HFF-Myc (cell line): Measurements from ENCODE around the gene CCDC80.

Experiments
- DNase-seq: peaks from one replicate; pipeline ENCODE4 v3.0.0-alpha.2; 2011; ENCODE audit warnings: low read depth; ENCODE audit errors: extremely low read depth
- H3K4me3 ChIP-seq: replicated peaks from 2 replicates; pipeline ENCODE4 v1.5.1; 2011; ENCODE audit warnings: low read depth, mild to moderate bottlenecking, control low read depth, low read length
- CTCF ChIP-seq: IDR thresholded peaks from 2 replicates; pipeline ENCODE4 v1.5.1; 2012; ENCODE audit warnings: mild to moderate bottlenecking, low read depth, low read length, control low read depth; ENCODE audit errors: missing control alignments

CCDC80 gene

DNA sequence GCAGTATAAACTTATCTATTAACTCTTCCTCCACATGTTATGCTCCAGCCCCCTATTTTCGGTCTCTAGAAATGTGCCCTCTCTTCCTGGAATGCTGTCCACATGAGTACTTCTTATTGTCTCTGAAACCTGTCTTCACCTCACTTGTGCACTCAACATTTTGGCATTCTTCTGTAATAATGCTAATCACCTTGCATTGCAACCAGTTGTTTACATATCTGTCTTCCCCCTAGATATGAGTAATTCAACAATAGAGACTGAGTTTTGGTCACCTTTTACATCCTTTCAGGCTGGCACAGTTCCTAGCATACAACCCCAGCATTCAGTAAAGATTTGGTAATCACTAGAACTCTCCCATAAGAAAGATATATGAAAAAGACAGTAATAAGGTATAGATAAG lies 17.2 kb downstream of the CCDC80 start:
- TF ChIP-seq CTCF = no peak
- no peak overlapping the region for H3K4me3 ChIP-seq
- no peak for DNase-seq

- no peak for DNase-seq
- TF ChIP-seq CTCF = no peak
- H3K4me3 ChIP-seq = no peak overlapping the region
Observed at GRCh38 chr3:112623213-112623612, 17.7 kb downstream of the CCDC80 start.

DNA sequence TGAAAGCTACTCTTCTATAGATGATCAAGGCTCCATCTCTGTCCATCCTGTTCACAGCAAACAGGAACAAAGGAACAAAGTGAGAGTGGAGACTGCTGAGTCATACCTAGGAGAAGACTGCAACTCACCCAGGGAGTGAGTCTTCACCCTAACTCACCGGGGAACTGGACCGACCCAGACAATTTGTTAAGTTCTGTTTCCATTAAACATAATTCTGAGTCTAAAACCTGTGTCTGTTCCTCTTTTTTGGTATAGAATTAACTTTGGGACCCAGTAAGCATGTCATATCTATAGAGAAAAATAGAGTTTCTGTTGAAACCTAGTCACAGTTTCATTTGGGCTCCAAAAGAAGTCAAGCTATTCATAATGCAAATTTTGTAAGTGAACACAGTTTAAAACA lies 21.6 kb downstream of the CCDC80 start:
- DNase-seq = no peak
- TF ChIP-seq CTCF = no peak

DNA sequence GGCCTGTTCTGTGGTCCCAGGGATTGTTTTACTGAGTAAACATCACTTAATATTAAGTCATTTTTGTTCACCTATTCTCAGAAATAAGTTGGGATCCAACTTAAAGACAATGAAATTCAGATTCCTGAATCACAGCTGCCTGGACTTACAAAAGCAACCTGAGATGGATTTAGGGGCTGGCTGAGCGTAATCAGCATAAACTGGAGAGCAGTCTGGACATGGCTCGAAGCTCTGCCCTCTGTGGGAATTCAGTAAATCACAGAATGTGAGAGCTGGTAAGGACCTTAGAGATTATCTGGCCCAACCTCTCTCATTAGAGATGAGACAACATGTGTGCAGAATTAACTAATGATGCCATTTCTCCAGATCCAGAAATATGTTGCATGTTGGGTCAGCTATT lies 23.7 kb downstream of the CCDC80 start:
- TF ChIP-seq CTCF = no peak

More for the DNA sequence above, 21.6 kb downstream of the CCDC80 start:
- no peak overlapping the region for H3K4me3 ChIP-seq

GRCh38 chr3:112615989-112616731 lies 24.8 kb downstream of the CCDC80 start:
- TF ChIP-seq CTCF = no peak
- no peak overlapping the region for H3K4me3 ChIP-seq
- DNase-seq = no peak

More for the DNA sequence above, 23.7 kb downstream of the CCDC80 start:
- no peak overlapping the region for H3K4me3 ChIP-seq
- no peak for DNase-seq

GRCh38 chr3:112611752-112612515 lies 29.0 kb downstream of the CCDC80 start:
- no peak for TF ChIP-seq CTCF
- no peak overlapping the region for H3K4me3 ChIP-seq
- DNase-seq = no peak
